HepG2 (cell line): ENCODE results near the gene CEP76. TPM values are rescaled to one million over a fixed set of nuclear protein-coding genes. Genes with fewer than 3 reads are reported as not detected.

Experiments used
- BHLHE40 ChIP-seq: IDR thresholded peaks from 2 replicates; pipeline ENCODE4 v1.6.1; 2011; ENCODE audit warnings: low read length, improper control_type of control experiment
- ELF3 ChIP-seq: IDR thresholded peaks from 2 replicates; pipeline ENCODE4 v1.6.1; 2016; ENCODE audit warnings: missing genetic modification reagents, missing compliant biosample characterization
- GABPB1 ChIP-seq: IDR thresholded peaks from 2 replicates; pipeline ENCODE4 v1.6.1; 2016; ENCODE audit warnings: mild to moderate bottlenecking, missing genetic modification reagents, moderate library complexity, missing compliant biosample characterization
- GTF2F1 ChIP-seq: fragments of 150-350 bp; IDR thresholded peaks from 2 replicates; pipeline ENCODE4 v1.6.1; 2014; ENCODE audit warnings: low read length
- KLF16 ChIP-seq, 2 experiments: sonication (generic) in 1 of 2; formaldehyde crosslinking in 1 of 2; IDR thresholded peaks; 2 replicates each; pipeline versions ENCODE4 v1.6.1 to v1.8.0; 2016 to 2023; ENCODE audit warnings: missing genetic modification reagents in 2 of 2, missing compliant biosample characterization in 1 of 2
- KMT2A ChIP-seq: sonication (generic); formaldehyde crosslinking; IDR thresholded peaks from 2 replicates; pipeline ENCODE4 v1.4.0; 2020; ENCODE audit warnings: missing genetic modification reagents
- NFIB ChIP-seq: sonication (generic); formaldehyde crosslinking; IDR thresholded peaks from 2 replicates; pipeline ENCODE4 v1.9.0; 2021; ENCODE audit warnings: missing genetic modification reagents, mild to moderate bottlenecking, borderline replicate concordance
- PBX2 ChIP-seq: IDR thresholded peaks from 2 replicates; pipeline ENCODE4 v1.6.1; 2016; ENCODE audit warnings: control low read depth
- SMC3 ChIP-seq: IDR thresholded peaks from 2 replicates; pipeline ENCODE4 v1.6.1; 2011; ENCODE audit warnings: low read length, improper control_type of control experiment
- SNAPC5 ChIP-seq: sonication (generic); formaldehyde crosslinking; IDR thresholded peaks from 2 replicates; pipeline ENCODE4 v1.8.1; 2023; ENCODE audit warnings: mild to moderate bottlenecking, missing genetic modification reagents, borderline replicate concordance
- STAG1 ChIP-seq: sonication (generic); formaldehyde crosslinking; IDR thresholded peaks from 2 replicates; pipeline ENCODE4 v1.4.0; 2020; ENCODE audit warnings: missing genetic modification reagents
- TEAD3 ChIP-seq: optimal IDR thresholded peaks from 2 replicates; pipeline ENCODE3; 2016; ENCODE audit warnings: borderline replicate concordance
- THRA ChIP-seq: sonication (generic); formaldehyde crosslinking; IDR thresholded peaks from 2 replicates; pipeline ENCODE4 v1.4.0; 2020; ENCODE audit warnings: missing genetic modification reagents, borderline replicate concordance
- XRCC5 ChIP-seq: fragments of 200-400 bp; formaldehyde crosslinking; optimal IDR thresholded peaks from 2 replicates; pipeline ENCODE3; 2017; ENCODE audit warnings: mild to moderate bottlenecking, low read length
- ZNF207 ChIP-seq: fragments of 450-650 bp; IDR thresholded peaks from 2 replicates; pipeline ENCODE4 v1.6.1; 2016; ENCODE audit warnings: antibody characterized with exemption, borderline replicate concordance
- ZNF331 ChIP-seq: sonication (generic); formaldehyde crosslinking; IDR thresholded peaks from 2 replicates; pipeline ENCODE4 v1.4.0; 2020; ENCODE audit warnings: missing genetic modification reagents
- ZNF335 ChIP-seq: sonication (generic); formaldehyde crosslinking; IDR thresholded peaks from 2 replicates; pipeline ENCODE4 v1.4.0; 2020; ENCODE audit warnings: missing genetic modification reagents
- ZNF367 ChIP-seq: sonication (generic); formaldehyde crosslinking; IDR thresholded peaks from 2 replicates; pipeline ENCODE4 v1.4.0; 2020; ENCODE audit warnings: missing genetic modification reagents, borderline replicate concordance
- ZNF564 ChIP-seq: sonication (generic); formaldehyde crosslinking; IDR thresholded peaks from 2 replicates; pipeline ENCODE4 v1.8.1; 2023; ENCODE audit warnings: mild to moderate bottlenecking, missing genetic modification reagents
- ZNF740 ChIP-seq: sonication (generic); formaldehyde crosslinking; IDR thresholded peaks from 2 replicates; pipeline ENCODE4 v1.4.0; 2020; ENCODE audit warnings: missing genetic modification reagents
- ZSCAN30 ChIP-seq: sonication (generic); formaldehyde crosslinking; IDR thresholded peaks from 2 replicates; pipeline ENCODE4 v1.5.0; 2020; ENCODE audit warnings: mild to moderate bottlenecking, missing genetic modification reagents
- polyA plus RNA-seq, 8 experiments: library from polyadenylated mRNA; depleted of rRNA in 3 of 8; stranded (reverse) in 7 of 8; unstranded in 1 of 8; fragments of >200 nt; fragmentation: Illumina TruSeq in 4 of 8; extraction: Trizol in 4 of 8; gene quantifications; 2 replicates each; pipeline versions ENCODE4 v1.2.1 to v1.2.3, GENCODE V29; 2011 to 2016; ENCODE audit warnings: low read depth in 4 of 8, missing spikeins in 1 of 8, mixed read lengths in 1 of 8; ENCODE audit not compliant: insufficient read depth in 1 of 8
- total RNA-seq, 5 experiments: library from RNA; depleted of rRNA; stranded (reverse); fragments of >200 nt; fragmentation: Illumina TruSeq; extraction: Trizol; gene quantifications; 2 replicates each; pipeline ENCODE4 v1.2.3, GENCODE V29; 2016; ENCODE audit warnings: low read depth in 1 of 5
- TF ChIP-seq, protein P1 (sequence below): IDR thresholded peaks from 2 replicates; pipeline ENCODE4 v1.6.1; 2016; ENCODE audit warnings: low read depth
- TF ChIP-seq, protein P2 (sequence below): sonication (generic); formaldehyde crosslinking; IDR thresholded peaks from 2 replicates; pipeline ENCODE4 v1.8.0; 2022; ENCODE audit warnings: mild to moderate bottlenecking, missing genetic modification reagents, moderate library complexity

The CEP76 gene
- total and polyA plus RNA-seq, 2 of the 13 experiments (the other 11 are each of a cell fraction or from before 2014, with no cell fraction given) = 13.9 to 15.1 TPM

- TF ChIP-seq ZNF331 (no peak), SMC3 (peak; percentile 97), GABPB1 (CRISPR knock-in tag) (no peak), THRA (CRISPR knock-in tag) (peak; percentile 26; the same call in 1 of the 2 replicates), KLF16 (CRISPR knock-in tag; IDR thresholded peaks at IDR 0.05) (peak in 1 of 2 experiments; percentile 39; a peak in 1 of 4 replicates), ZNF335 (CRISPR knock-in tag) (0 out of 2 replicates have a peak, but pooled peaks have one; percentile 5), KMT2A (CRISPR knock-in tag) (0 out of 2 replicates have a peak, but pooled peaks have one; percentile 38), ZNF740 (CRISPR knock-in tag) (no peak), ZNF564 (CRISPR knock-in tag) (no peak), TEAD3 (CRISPR knock-in tag) (peak; percentile 43), ZNF207 (no peak), ZNF367 (CRISPR knock-in tag) (no peak), BHLHE40 (0 out of 2 replicates have a peak, but pooled peaks have one; percentile 1), NFIB (CRISPR knock-in tag) (no peak), SNAPC5 (CRISPR knock-in tag) (no peak), STAG1 (CRISPR knock-in tag) (peak; percentile 97), PBX2 (CRISPR knock-in tag) (no peak), ELF3 (CRISPR knock-in tag) (0 out of 2 replicates have a peak, but pooled peaks have one; percentile 17), ZSCAN30 (no peak), GTF2F1 (no peak), XRCC5 (peak; percentile 39)
- TF ChIP-seq, protein P1, sequence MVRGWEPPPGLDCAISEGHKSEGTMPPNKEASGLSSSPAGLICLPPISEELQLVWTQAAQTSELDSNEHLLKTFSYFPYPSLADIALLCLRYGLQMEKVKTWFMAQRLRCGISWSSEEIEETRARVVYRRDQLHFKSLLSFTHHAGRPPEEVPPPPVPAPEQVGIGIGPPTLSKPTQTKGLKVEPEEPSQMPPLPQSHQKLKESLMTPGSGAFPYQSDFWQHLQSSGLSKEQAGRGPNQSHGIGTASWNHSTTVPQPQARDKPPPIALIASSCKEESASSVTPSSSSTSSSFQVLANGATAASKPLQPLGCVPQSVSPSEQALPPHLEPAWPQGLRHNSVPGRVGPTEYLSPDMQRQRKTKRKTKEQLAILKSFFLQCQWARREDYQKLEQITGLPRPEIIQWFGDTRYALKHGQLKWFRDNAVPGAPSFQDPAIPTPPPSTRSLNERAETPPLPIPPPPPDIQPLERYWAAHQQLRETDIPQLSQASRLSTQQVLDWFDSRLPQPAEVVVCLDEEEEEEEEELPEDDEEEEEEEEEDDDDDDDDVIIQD (CRISPR knock-in tag) = 0 out of 2 replicates have a peak, but pooled peaks have one; percentile 12
- TF ChIP-seq, protein P2, sequence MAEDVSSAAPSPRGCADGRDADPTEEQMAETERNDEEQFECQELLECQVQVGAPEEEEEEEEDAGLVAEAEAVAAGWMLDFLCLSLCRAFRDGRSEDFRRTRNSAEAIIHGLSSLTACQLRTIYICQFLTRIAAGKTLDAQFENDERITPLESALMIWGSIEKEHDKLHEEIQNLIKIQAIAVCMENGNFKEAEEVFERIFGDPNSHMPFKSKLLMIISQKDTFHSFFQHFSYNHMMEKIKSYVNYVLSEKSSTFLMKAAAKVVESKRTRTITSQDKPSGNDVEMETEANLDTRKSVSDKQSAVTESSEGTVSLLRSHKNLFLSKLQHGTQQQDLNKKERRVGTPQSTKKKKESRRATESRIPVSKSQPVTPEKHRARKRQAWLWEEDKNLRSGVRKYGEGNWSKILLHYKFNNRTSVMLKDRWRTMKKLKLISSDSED (CRISPR knock-in tag) = no peak
Observed at GRCh38 chr18:12726774-12727550, 24.4 kb upstream of the CEP76 start (continued).
